Activated naive CD8-positive, alpha-beta T cell (primary cell): ENCODE data around the gene KCNN2.

Experiments used
- H3K27ac Mint-ChIP-seq: one replicate; pipeline ENCODE4 v1.8.0; 2021; ENCODE audit warnings: mixed read lengths
- H3K27me3 Mint-ChIP-seq: one replicate; pipeline ENCODE4 v1.8.0; 2021; ENCODE audit warnings: mixed read lengths
- H3K36me3 Mint-ChIP-seq: one replicate; pipeline ENCODE4 v1.8.0; 2021; ENCODE audit warnings: mixed read lengths
- H3K4me1 Mint-ChIP-seq: one replicate; pipeline ENCODE4 v1.8.0; 2021; ENCODE audit warnings: low read depth, mixed read lengths
- H3K4me3 Mint-ChIP-seq: one replicate; pipeline ENCODE4 v1.8.0; 2021; ENCODE audit warnings: mild to moderate bottlenecking, mixed read lengths
- H3K9me3 Mint-ChIP-seq: one replicate; pipeline ENCODE4 v1.8.0; 2021; ENCODE audit warnings: low read depth, mixed read lengths

Gene KCNN2

GRCh38 chr5:114473541-114473940 lies 111.7 kb downstream of the KCNN2 start:
- Mint-ChIP-seq H3K4me1 (no peaks in the 10 kb centered on the region), H3K9me3 (no peaks in the 10 kb centered on the region), H3K36me3 (no peaks in the 10 kb centered on the region), H3K4me3 (no peak overlapping the region), H3K27me3 (peaks cover 1% of the 10 kb centered on the region), H3K27ac (no peak overlapping the region)

- Mint-ChIP-seq H3K36me3 (no peaks in the 10 kb centered on the region), H3K27ac (no peak overlapping the region), H3K4me1 (no peaks in the 10 kb centered on the region), H3K4me3 (no peak overlapping the region), H3K9me3 (peaks cover 11% of the 10 kb centered on the region), H3K27me3 (no peaks in the 10 kb centered on the region)
Measured at GRCh38 chr5:114477816-114478334, 116.0 kb downstream of the KCNN2 start.

- peaks cover 6% of the 10 kb centered on the region for H3K9me3 Mint-ChIP-seq
- H3K27ac Mint-ChIP-seq, result no peak overlapping the region
- H3K4me3 Mint-ChIP-seq, result no peak overlapping the region
- peaks cover 2% of the 10 kb centered on the region for H3K27me3 Mint-ChIP-seq
- H3K4me1 Mint-ChIP-seq, result no peaks in the 10 kb centered on the region
- no peaks in the 10 kb centered on the region for H3K36me3 Mint-ChIP-seq
Measured at GRCh38 chr5:114500756-114501155, 138.9 kb downstream of the KCNN2 start.

- H3K9me3 Mint-ChIP-seq, result peaks cover 6% of the 10 kb centered on the region
- H3K4me1 Mint-ChIP-seq, result no peaks in the 10 kb centered on the region
- H3K4me3 Mint-ChIP-seq, result no peak overlapping the region
Measured at GRCh38 chr5:114504560-114504959, 142.7 kb downstream of the KCNN2 start.

GRCh38 chr5:114524221-114524620 lies 162.4 kb downstream of the KCNN2 start:
- Mint-ChIP-seq H3K9me3 (peaks cover 4% of the 10 kb centered on the region), H3K4me3 (no peak overlapping the region), H3K36me3 (no peaks in the 10 kb centered on the region), H3K27ac (no peak overlapping the region), H3K27me3 (no peaks in the 10 kb centered on the region), H3K4me1 (no peaks in the 10 kb centered on the region)

More at GRCh38 chr5:114504560-114504959, 142.7 kb downstream of the KCNN2 start:
- Mint-ChIP-seq H3K36me3 (no peaks in the 10 kb centered on the region), H3K27me3 (peaks cover 2% of the 10 kb centered on the region), H3K27ac (no peak overlapping the region)

- Mint-ChIP-seq H3K27ac (no peak overlapping the region), H3K4me3 (no peak overlapping the region), H3K4me1 (no peaks in the 10 kb centered on the region), H3K36me3 (no peaks in the 10 kb centered on the region), H3K9me3 (peaks cover 27% of the 10 kb centered on the region), H3K27me3 (no peaks in the 10 kb centered on the region)
Measured at GRCh38 chr5:114544561-114544960, 182.7 kb downstream of the KCNN2 start.
